H9 (cell line): Measurements from ENCODE around the gene ART4. TPM values are rescaled to one million over a fixed set of nuclear protein-coding genes. Genes with fewer than 3 reads are reported as not detected.

Source experiments
- DNase-seq: peaks from one replicate; pipeline ENCODE4 v3.0.0-alpha.2; 2017
- H2AFZ ChIP-seq: one replicate; pipeline ENCODE4 v1.6.1; 2013; ENCODE audit warnings: mild to moderate bottlenecking, low read length, control low read depth, moderate library complexity
- H2AK5ac ChIP-seq: 2 replicates; pipeline ENCODE4 v1.6.1; 2013; ENCODE audit warnings: low read length, control low read depth, mixed read lengths; ENCODE audit not compliant: insufficient read length
- H2BK120ac ChIP-seq: one replicate; pipeline ENCODE4 v1.6.1; 2013; ENCODE audit warnings: low read depth, mild to moderate bottlenecking, low read length, control low read depth, inconsistent platforms; ENCODE audit not compliant: poor library complexity, severe bottlenecking
- H2BK12ac ChIP-seq: 2 replicates; pipeline ENCODE4 v1.6.1; 2013; ENCODE audit warnings: low read length, control low read depth, mixed read lengths, low read depth; ENCODE audit not compliant: insufficient read length
- H2BK15ac ChIP-seq: 2 replicates; pipeline ENCODE4 v1.6.1; 2013; ENCODE audit warnings: low read depth, low read length, control low read depth
- H2BK20ac ChIP-seq: one replicate; pipeline ENCODE4 v1.6.1; 2013; ENCODE audit warnings: low read depth, mild to moderate bottlenecking, low read length, control low read depth, inconsistent platforms; ENCODE audit not compliant: poor library complexity, severe bottlenecking
- H2BK5ac ChIP-seq: 2 replicates; pipeline ENCODE4 v1.6.1; 2013; ENCODE audit warnings: low read length, control low read depth, mixed read lengths; ENCODE audit not compliant: insufficient read length
- H3K14ac ChIP-seq: 2 replicates; pipeline ENCODE4 v1.6.1; 2013; ENCODE audit warnings: low read length, control low read depth; ENCODE audit not compliant: insufficient read depth
- H3K18ac ChIP-seq: 2 replicates; pipeline ENCODE4 v1.6.1; 2013; ENCODE audit warnings: low read depth, mild to moderate bottlenecking, mixed read lengths, low read length, control low read depth; ENCODE audit not compliant: insufficient read length
- H3K23ac ChIP-seq: 2 replicates; pipeline ENCODE4 v1.6.1; 2013; ENCODE audit warnings: low read length, control low read depth, mixed read lengths, low read depth; ENCODE audit not compliant: insufficient read length
- H3K23me2 ChIP-seq: 2 replicates; pipeline ENCODE4 v1.6.1; 2013; ENCODE audit warnings: low read depth, mild to moderate bottlenecking, mixed read lengths, low read length, control low read depth; ENCODE audit not compliant: insufficient read length, poor library complexity, severe bottlenecking
- H3K27ac ChIP-seq: 2 replicates; pipeline ENCODE4 v1.5.1; 2013; ENCODE audit warnings: low read length, control low read depth, mixed read lengths, low read depth; ENCODE audit not compliant: insufficient read length
- H3K27me3 ChIP-seq: 2 replicates; pipeline ENCODE4 v1.6.1; 2013; ENCODE audit warnings: low read length, control low read depth, inconsistent platforms; ENCODE audit not compliant: insufficient read depth
- H3K4ac ChIP-seq: 2 replicates; pipeline ENCODE4 v1.6.1; 2013; ENCODE audit warnings: low read depth, mild to moderate bottlenecking, control low read depth, inconsistent platforms, low read length, moderate library complexity
- H3K4me1 ChIP-seq: 2 replicates; pipeline ENCODE4 v1.6.1; 2013; ENCODE audit warnings: low read length, control low read depth, inconsistent platforms; ENCODE audit not compliant: insufficient read depth
- H3K4me2 ChIP-seq: 2 replicates; pipeline ENCODE4 v1.6.1; 2013; ENCODE audit warnings: low read length, control low read depth, mixed read lengths; ENCODE audit not compliant: insufficient read length, insufficient read depth
- H3K56ac ChIP-seq: 2 replicates; pipeline ENCODE4 v1.6.1; 2013; ENCODE audit warnings: low read depth, mild to moderate bottlenecking, mixed read lengths, low read length, control low read depth; ENCODE audit not compliant: insufficient read length
- H3K79me1 ChIP-seq: 2 replicates; pipeline ENCODE4 v1.6.1; 2013; ENCODE audit warnings: low read depth, mild to moderate bottlenecking, moderate library complexity, low read length, control low read depth, inconsistent platforms; ENCODE audit not compliant: insufficient read depth, poor library complexity, severe bottlenecking
- H3K79me2 ChIP-seq: 2 replicates; pipeline ENCODE4 v1.6.1; 2013; ENCODE audit warnings: low read length, control low read depth, inconsistent platforms; ENCODE audit not compliant: insufficient read depth
- H3K9ac ChIP-seq: 2 replicates; pipeline ENCODE4 v1.6.1; 2013; ENCODE audit warnings: low read length, control low read depth, mixed read lengths; ENCODE audit not compliant: insufficient read length; ENCODE audit errors: extremely low read depth
- H3K9me3 ChIP-seq: one replicate; pipeline ENCODE4 v1.6.1; 2013; ENCODE audit warnings: low read depth, low read length, inconsistent platforms; ENCODE audit not compliant: control insufficient read depth
- H3T11ph ChIP-seq: one replicate; pipeline ENCODE4 v1.6.1; 2013; ENCODE audit warnings: mild to moderate bottlenecking, low read length, control low read depth, inconsistent platforms
- H4K20me1 ChIP-seq: one replicate; pipeline ENCODE4 v1.6.1; 2013; ENCODE audit not compliant: control insufficient read depth, insufficient read length, insufficient read depth
- H4K5ac ChIP-seq: 2 replicates; pipeline ENCODE4 v1.6.1; 2013; ENCODE audit warnings: low read depth, mild to moderate bottlenecking, mixed read lengths, low read length, control low read depth; ENCODE audit not compliant: insufficient read length
- H4K8ac ChIP-seq: replicated peaks from 2 replicates; pipeline ENCODE4 v1.6.1; 2013; ENCODE audit warnings: low read length, control low read depth, mixed read lengths, low read depth; ENCODE audit not compliant: insufficient read length
- H4K91ac ChIP-seq: 2 replicates; pipeline ENCODE4 v1.6.1; 2013; ENCODE audit warnings: low read depth, mild to moderate bottlenecking, moderate library complexity, mixed read lengths, low read length, control low read depth; ENCODE audit not compliant: insufficient read length
- H3K27ac Mint-ChIP-seq, 3 experiments: 2 replicates in 2 of 3; 3 replicates in 1 of 3; pipeline ENCODE4 v1.8.0; 2020 to 2021; ENCODE audit warnings: mixed read lengths in 3 of 3, mild to moderate bottlenecking in 1 of 3, moderate library complexity in 1 of 3
- H3K27me3 Mint-ChIP-seq: 2 replicates; pipeline ENCODE4 v1.8.0; 2021; ENCODE audit warnings: low read depth, mild to moderate bottlenecking, moderate library complexity, mixed read lengths
- H3K36me3 Mint-ChIP-seq, 3 experiments: 2 replicates in 2 of 3; 3 replicates in 1 of 3; pipeline ENCODE4 v1.8.0; 2020 to 2021; ENCODE audit warnings: low read depth in 3 of 3, mixed read lengths in 3 of 3; ENCODE audit not compliant: insufficient read depth in 1 of 3
- H3K4me1 Mint-ChIP-seq, 2 experiments: 2 replicates each; pipeline ENCODE4 v1.8.0; 2020; ENCODE audit warnings: mixed read lengths in 2 of 2
- H3K4me3 Mint-ChIP-seq, 2 experiments: 2 replicates in 1 of 2; 3 replicates in 1 of 2; pipeline ENCODE4 v1.8.0; 2020 to 2021; ENCODE audit warnings: mild to moderate bottlenecking in 2 of 2, mixed read lengths in 2 of 2, moderate library complexity in 1 of 2
- H3K9me3 Mint-ChIP-seq, 2 experiments: 2 replicates in 1 of 2; 3 replicates in 1 of 2; pipeline ENCODE4 v1.8.0; 2020; ENCODE audit warnings: mild to moderate bottlenecking in 2 of 2, mixed read lengths in 2 of 2, moderate library complexity in 1 of 2
- CTCF ChIP-seq: fragments of 200-600 bp; sonication (generic); conservative IDR thresholded peaks from 3 replicates; pipeline ENCODE4 v1.8.0; 2021; ENCODE audit warnings: antibody characterized with exemption, mild to moderate bottlenecking
- total RNA-seq: library from RNA; stranded (reverse); gene quantifications from 2 replicates; pipeline ENCODE4 v1.2.1, GENCODE V29; 2021

The ART4 gene
- total RNA-seq, 1 experiment from 2014 or later = not detected

- H3K9ac ChIP-seq = no peak overlapping the region
- H3K79me2 ChIP-seq = no peaks in the 10 kb centered on the region
- no peaks in the 10 kb centered on the region for H4K20me1 ChIP-seq
- H2AK5ac ChIP-seq = no peak overlapping the region
- Mint-ChIP-seq H3K4me3 (no peak overlapping the region), H3K9me3 (peaks cover 32 to 41% of the 10 kb centered on the region in 2 experiments), H3K27ac (no peak overlapping the region), H3K27me3 (no peaks in the 10 kb centered on the region; the same call in none of the 2 replicates), H3K4me1 (no peaks in the 10 kb centered on the region), H3K36me3 (peaks cover 4 to 15% (median 10%) of the 10 kb centered on the region in 3 experiments; a peak in 6 of 7 replicates)
- no peak overlapping the region for H3T11ph ChIP-seq
- no peak overlapping the region for H3K23ac ChIP-seq
- H3K56ac ChIP-seq = no peak overlapping the region
- no peak overlapping the region for H2AFZ ChIP-seq
- no peak overlapping the region for H2BK5ac ChIP-seq
- H4K91ac ChIP-seq = no peak overlapping the region
- no peak overlapping the region for H2BK15ac ChIP-seq
- H3K18ac ChIP-seq = no peak overlapping the region
- no peak overlapping the region for H3K27ac ChIP-seq
- H4K8ac ChIP-seq = no peak overlapping the region
- H3K4ac ChIP-seq = no peak overlapping the region
- no peak overlapping the region for H4K5ac ChIP-seq
- H3K79me1 ChIP-seq = no peaks in the 10 kb centered on the region
- no peak overlapping the region for H3K14ac ChIP-seq
- H2BK12ac ChIP-seq = no peak overlapping the region
- no peaks in the 10 kb centered on the region for H3K23me2 ChIP-seq
- H3K9me3 ChIP-seq = no peaks in the 10 kb centered on the region
- no peak overlapping the region for H2BK20ac ChIP-seq
- no peak overlapping the region for H2BK120ac ChIP-seq
- TF ChIP-seq CTCF = no peak
- no peak for DNase-seq
- no peaks in the 10 kb centered on the region for H3K4me1 ChIP-seq
- H3K27me3 ChIP-seq = no peaks in the 10 kb centered on the region
- H3K4me2 ChIP-seq = no peak overlapping the region
Observed at GRCh38 chr12:14860490-14860889, 17.2 kb upstream of the ART4 start.
